ENCODE data around the gene MACROD1. TPM values are rescaled to one million over a fixed set of nuclear protein-coding genes. Genes with fewer than 3 reads are reported as not detected.
"Not testable (repeated sequence)": the region's sequence is repeated elsewhere in the genome, so short reads cannot be mapped to it uniquely, and the experiment has no call there.

MACROD1 gene
- total RNA-seq, 1 donor from 2014 or later: 3.4 TPM

- Histone ChIP-seq H3K9me3 (ENCODE audit: insufficient read depth, low read depth, low read length) (no peaks in the 10 kb centered on the region), H3K27ac (ENCODE audit: low read depth, low read length) (no peak overlapping the region), H3K27me3 (ENCODE audit: insufficient read depth, low read length) (no peaks in the 10 kb centered on the region), H3K36me3 (ENCODE audit: insufficient read depth, low read length) (no peaks in the 10 kb centered on the region), H3K79me2 (ENCODE audit: insufficient read depth, low read length) (peaks cover under 1% of the 10 kb centered on the region), H3K9ac (ENCODE audit: low read length) (no peak overlapping the region), H3K4me3 (ENCODE audit: insufficient read depth, low read depth, low read length) (no peak overlapping the region), H4K20me1 (ENCODE audit: insufficient read depth, low read length) (no peaks in the 10 kb centered on the region), H2AFZ (ENCODE audit: low read depth, low read length) (no peak overlapping the region), H3K4me2 (ENCODE audit: low read length) (no peak overlapping the region), H3K4me1 (ENCODE audit: insufficient read depth, low read length) (no peaks in the 10 kb centered on the region)
- TF ChIP-seq, protein P1, sequence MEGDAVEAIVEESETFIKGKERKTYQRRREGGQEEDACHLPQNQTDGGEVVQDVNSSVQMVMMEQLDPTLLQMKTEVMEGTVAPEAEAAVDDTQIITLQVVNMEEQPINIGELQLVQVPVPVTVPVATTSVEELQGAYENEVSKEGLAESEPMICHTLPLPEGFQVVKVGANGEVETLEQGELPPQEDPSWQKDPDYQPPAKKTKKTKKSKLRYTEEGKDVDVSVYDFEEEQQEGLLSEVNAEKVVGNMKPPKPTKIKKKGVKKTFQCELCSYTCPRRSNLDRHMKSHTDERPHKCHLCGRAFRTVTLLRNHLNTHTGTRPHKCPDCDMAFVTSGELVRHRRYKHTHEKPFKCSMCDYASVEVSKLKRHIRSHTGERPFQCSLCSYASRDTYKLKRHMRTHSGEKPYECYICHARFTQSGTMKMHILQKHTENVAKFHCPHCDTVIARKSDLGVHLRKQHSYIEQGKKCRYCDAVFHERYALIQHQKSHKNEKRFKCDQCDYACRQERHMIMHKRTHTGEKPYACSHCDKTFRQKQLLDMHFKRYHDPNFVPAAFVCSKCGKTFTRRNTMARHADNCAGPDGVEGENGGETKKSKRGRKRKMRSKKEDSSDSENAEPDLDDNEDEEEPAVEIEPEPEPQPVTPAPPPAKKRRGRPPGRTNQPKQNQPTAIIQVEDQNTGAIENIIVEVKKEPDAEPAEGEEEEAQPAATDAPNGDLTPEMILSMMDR (IDR thresholded peaks at IDR 0.05; ENCODE audit: insufficient read depth, low read depth, low read length): no peak
- TF ChIP-seq EZH2 (IDR thresholded peaks at IDR 0.05; ENCODE audit: insufficient read depth, low read length): no peak
- H3K9me3 Mint-ChIP-seq (ENCODE audit: unreplicated experiment): no peaks in the 10 kb centered on the region
- DNase-seq (ENCODE audit: low read depth): no peak
- no peak for FAIRE-seq
- no peaks in the 10 kb centered on the region for H3K36me3 Mint-ChIP-seq (ENCODE audit: low read depth, unreplicated experiment)
- H3K4me1 Mint-ChIP-seq (ENCODE audit: low read depth, unreplicated experiment): peaks cover 2% of the 10 kb centered on the region
- H3K4me3 Mint-ChIP-seq (ENCODE audit: unreplicated experiment): no peak overlapping the region
- H3K27me3 Mint-ChIP-seq (ENCODE audit: low read depth, unreplicated experiment): peaks cover 4% of the 10 kb centered on the region
- no peak overlapping the region for H3K27ac Mint-ChIP-seq (ENCODE audit: unreplicated experiment)
These were observed 196.5 kb downstream of the MACROD1 start for GRCh38 chr11:63969461-63969860.

DNA sequence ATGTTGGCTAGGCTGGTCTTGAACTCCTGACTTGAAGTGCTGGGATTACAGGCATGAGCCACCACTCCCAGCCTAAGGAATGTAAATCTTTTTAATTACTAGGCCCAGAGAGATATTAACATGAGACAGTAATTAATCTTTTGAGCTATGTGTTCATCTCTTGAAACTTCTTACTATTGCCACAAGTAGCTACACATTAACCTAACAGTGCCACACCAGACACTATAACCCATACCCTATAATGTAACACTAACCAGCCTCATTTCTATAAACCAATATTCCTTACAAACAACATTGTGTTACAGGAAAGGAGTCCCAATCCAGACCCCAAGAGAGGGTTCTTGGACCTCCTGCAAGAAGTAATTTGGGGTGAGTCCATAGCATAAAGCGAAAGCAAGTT is 199.5 kb downstream of the MACROD1 start:
- Mint-ChIP-seq H3K4me3 (ENCODE audit: unreplicated experiment) (no peak overlapping the region), H3K4me1 (ENCODE audit: low read depth, unreplicated experiment) (peaks cover 5% of the 10 kb centered on the region), H3K9me3 (ENCODE audit: unreplicated experiment) (no peaks in the 10 kb centered on the region), H3K27ac (ENCODE audit: unreplicated experiment) (no peak overlapping the region), H3K27me3 (ENCODE audit: low read depth, unreplicated experiment) (peaks cover 4% of the 10 kb centered on the region), H3K36me3 (ENCODE audit: low read depth, unreplicated experiment) (no peaks in the 10 kb centered on the region)
- no peaks in the 10 kb centered on the region for H3K9me3 ChIP-seq (ENCODE audit: insufficient read depth, low read depth, low read length)
- TF ChIP-seq, protein P1 (IDR thresholded peaks at IDR 0.05; ENCODE audit: insufficient read depth, low read depth, low read length): no peak
- TF ChIP-seq EZH2 (IDR thresholded peaks at IDR 0.05; ENCODE audit: insufficient read depth, low read length): no peak
- H3K79me2 ChIP-seq (ENCODE audit: insufficient read depth, low read length): no peaks in the 10 kb centered on the region
- DNase-seq (ENCODE audit: low read depth) (no peak), FAIRE-seq (no peak)
- no peak overlapping the region for H3K27ac ChIP-seq (ENCODE audit: low read depth, low read length)
- no peaks in the 10 kb centered on the region for H3K27me3 ChIP-seq (ENCODE audit: insufficient read depth, low read length)
- H3K4me3 ChIP-seq (ENCODE audit: insufficient read depth, low read depth, low read length): no peak overlapping the region
- no peak overlapping the region for H3K9ac ChIP-seq (ENCODE audit: low read length)
- H3K4me1 ChIP-seq (ENCODE audit: insufficient read depth, low read length): no peaks in the 10 kb centered on the region
- H3K4me2 ChIP-seq (ENCODE audit: low read length): no peak overlapping the region
- no peaks in the 10 kb centered on the region for H4K20me1 ChIP-seq (ENCODE audit: insufficient read depth, low read length)
- H3K36me3 ChIP-seq (ENCODE audit: insufficient read depth, low read length): no peaks in the 10 kb centered on the region
- no peak overlapping the region for H2AFZ ChIP-seq (ENCODE audit: low read depth, low read length)

GRCh38 chr11:63963895-63964294 is 202.0 kb downstream of the MACROD1 start:
- not testable (repeated sequence) for H3K9me3 ChIP-seq (ENCODE audit: insufficient read depth, low read depth, low read length); H3K9ac ChIP-seq (ENCODE audit: low read length); H3K9me3 Mint-ChIP-seq (ENCODE audit: unreplicated experiment); H3K27me3 Mint-ChIP-seq (ENCODE audit: low read depth, unreplicated experiment); H3K27ac Mint-ChIP-seq (ENCODE audit: unreplicated experiment); H3K4me1 ChIP-seq (ENCODE audit: insufficient read depth, low read length); H3K27me3 ChIP-seq (ENCODE audit: insufficient read depth, low read length); H3K4me2 ChIP-seq (ENCODE audit: low read length); H3K79me2 ChIP-seq (ENCODE audit: insufficient read depth, low read length); H3K36me3 Mint-ChIP-seq (ENCODE audit: low read depth, unreplicated experiment); H2AFZ ChIP-seq (ENCODE audit: low read depth, low read length); DNase-seq (ENCODE audit: low read depth); H3K4me3 ChIP-seq (ENCODE audit: insufficient read depth, low read depth, low read length); H4K20me1 ChIP-seq (ENCODE audit: insufficient read depth, low read length); H3K27ac ChIP-seq (ENCODE audit: low read depth, low read length); H3K36me3 ChIP-seq (ENCODE audit: insufficient read depth, low read length); H3K4me1 Mint-ChIP-seq (ENCODE audit: low read depth, unreplicated experiment); H3K4me3 Mint-ChIP-seq (ENCODE audit: unreplicated experiment); FAIRE-seq

Measured in astrocyte (in vitro differentiated cells and primary cell).